ENCODE results near the gene MAPKAP1.

- TF ChIP-seq POLR2A (IDR thresholded peaks at IDR 0.05) (no peak), CTCF (IDR thresholded peaks at IDR 0.05) (no peak)
Measured at GRCh38 chr9:125447202-125447802, 259.7 kb downstream of the MAPKAP1 start.

All from vagina (tissue), 2 donors.